T-helper 22 cell (primary cell): ENCODE measurements around the gene MYO1H.
"Not testable (repeated sequence)": the region's sequence is repeated elsewhere in the genome, so short reads cannot be mapped to it uniquely, and the experiment has no call there.

Experiments used
- DNase-seq: peaks from one replicate; pipeline ENCODE4 v3.0.0-alpha.2; 2020; ENCODE audit warnings: low read depth

Gene MYO1H, protein sequence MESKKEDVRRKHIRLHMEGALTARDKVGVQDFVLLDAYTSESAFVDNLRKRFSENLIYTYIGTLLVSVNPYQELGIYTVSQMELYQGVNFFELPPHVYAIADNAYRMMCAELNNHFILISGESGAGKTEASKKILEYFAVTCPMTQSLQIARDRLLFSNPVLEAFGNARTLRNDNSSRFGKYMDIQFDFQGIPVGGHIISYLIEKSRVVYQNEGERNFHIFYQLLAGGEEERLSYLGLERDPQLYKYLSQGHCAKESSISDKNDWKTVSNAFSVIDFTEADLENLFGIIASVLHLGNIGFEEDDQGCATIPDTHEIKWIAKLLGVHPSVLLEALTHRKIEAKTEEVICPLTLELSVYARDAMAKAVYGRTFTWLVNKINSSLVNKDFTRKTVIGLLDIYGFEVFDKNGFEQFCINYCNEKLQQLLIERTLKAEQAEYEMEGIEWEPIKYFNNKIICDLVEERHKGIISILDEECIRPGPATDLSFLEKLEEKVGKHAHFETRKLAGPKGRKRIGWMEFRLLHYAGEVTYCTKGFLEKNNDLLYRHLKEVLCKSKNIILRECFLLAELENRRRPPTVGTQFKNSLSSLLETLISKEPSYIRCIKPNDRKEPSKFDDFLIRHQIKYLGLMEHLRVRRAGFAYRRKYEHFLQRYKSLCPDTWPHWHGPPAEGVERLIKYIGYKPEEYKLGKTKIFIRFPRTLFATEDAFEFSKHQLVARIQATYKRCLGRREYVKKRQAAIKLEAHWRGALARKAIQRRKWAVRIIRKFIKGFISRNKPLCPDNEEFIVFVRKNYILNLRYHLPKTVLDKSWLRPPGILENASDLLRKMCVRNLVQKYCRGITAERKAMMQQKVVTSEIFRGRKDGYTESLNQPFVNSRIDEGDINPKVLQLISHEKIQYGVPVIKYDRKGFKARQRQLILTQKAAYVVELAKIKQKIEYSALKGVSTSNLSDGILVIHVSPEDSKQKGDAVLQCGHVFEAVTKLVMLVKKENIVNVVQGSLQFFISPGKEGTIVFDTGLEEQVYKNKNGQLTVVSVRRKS

DNA sequence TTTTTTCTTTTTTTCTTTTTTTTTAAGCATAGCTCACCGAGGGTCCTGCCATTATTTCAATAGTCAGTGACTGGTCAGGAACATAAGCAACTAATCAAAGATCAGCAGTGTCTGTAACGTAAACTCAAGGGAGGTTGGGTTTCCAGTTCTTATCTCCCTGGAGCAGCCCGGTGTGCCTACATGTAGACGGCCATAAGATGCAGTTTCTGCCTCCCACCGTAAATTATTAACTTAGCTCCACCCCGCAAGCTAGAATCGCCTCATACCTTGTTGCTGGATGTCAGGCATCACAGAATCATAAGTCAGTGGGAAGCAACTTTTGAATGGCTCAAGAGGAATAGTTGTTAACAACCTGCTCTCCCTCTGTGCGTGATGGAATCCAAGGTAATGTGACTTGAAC lies at the start of gene MYO1H:
MYO1H (plus strand) TSS at position 312 of the 400 bp plus-strand sequence; CDS start at position 373, 61 bp downstream.
- no peak for DNase-seq

DNA sequence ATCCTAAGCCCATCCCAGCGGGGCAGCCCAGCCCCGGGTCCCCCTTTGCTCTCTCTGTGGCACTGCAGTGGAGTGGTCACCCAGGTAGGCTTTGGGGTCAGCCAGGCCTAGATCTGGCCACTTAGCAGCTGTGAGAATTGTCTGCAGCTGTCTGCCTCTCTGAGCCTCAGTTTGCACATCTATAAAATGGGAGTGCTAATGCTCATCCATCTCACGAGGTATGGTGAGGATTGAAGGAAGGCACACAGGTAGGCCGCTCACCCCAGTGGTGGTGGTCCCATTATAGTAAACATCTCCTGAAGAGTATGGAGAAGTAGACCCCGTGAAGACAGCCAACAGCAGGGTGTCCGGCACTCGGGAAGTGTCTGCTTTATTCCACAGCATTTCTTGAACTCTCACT lies 47.9 kb upstream of the MYO1H start:
- no peak for DNase-seq

DNA sequence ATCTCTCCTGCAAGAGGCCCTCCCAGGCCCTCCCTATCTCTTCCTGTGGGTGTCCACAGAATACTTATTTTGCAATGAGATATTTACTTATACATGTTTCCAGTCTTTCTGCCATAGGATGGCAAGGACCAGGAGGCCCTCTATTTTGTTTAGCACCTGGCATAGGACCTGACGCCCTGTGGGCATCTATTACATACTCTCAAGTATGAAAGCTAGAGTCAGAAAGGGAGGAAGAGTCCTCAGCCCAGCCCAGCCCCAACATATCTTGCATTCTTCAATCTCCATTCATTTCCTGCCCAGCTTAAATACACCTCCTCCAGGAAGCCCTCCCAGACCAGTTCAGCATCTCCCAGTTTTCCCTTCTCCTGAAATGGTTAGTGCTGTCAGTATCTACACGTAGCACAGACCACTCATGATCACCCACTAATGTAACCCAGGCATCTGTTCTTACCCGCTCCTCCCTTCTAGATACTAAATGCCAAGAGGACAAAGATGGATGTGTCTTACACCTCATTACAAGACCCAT lies 46.0 kb upstream of the MYO1H start:
- DNase-seq: no peak

DNA sequence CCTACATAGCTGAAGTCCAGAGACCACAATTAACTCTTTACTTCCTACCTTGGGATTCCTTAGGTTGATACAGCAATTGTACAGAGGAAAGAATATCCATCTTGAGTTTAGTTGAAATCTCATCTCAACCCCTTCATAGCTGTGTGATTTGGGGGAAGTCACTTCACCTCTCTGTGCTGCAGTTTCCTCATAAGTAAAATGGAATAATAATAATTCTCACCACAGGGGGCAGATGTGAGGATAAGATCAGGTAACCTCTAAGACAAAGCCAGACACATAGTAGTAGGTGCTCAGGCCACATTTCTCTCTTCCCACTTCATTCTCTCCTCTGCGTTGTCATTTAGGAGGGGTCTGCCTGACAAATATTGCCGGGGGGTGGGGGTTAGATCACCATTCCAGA lies 45.3 kb upstream of the MYO1H start:
- no peak for DNase-seq

DNA sequence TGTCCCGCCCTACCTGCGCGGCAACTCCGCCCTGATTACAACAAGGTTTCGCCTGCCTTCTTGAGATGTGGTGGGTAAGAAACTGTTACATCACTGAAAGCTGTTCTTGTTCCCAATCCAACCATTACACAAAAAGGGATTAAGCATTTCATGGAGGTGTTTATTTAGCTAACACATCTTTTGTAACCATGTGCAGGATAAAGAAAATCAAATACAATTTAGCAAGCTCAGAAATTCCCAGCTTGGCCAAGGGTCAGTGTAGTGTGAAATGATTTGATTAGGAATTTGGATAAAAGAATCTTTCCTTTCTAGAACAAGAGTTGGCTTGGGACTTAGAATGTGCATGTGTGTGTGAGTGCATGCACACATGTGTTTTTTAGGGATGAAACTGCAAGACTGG lies 44.9 kb upstream of the MYO1H start:
- DNase-seq: no peak

DNA sequence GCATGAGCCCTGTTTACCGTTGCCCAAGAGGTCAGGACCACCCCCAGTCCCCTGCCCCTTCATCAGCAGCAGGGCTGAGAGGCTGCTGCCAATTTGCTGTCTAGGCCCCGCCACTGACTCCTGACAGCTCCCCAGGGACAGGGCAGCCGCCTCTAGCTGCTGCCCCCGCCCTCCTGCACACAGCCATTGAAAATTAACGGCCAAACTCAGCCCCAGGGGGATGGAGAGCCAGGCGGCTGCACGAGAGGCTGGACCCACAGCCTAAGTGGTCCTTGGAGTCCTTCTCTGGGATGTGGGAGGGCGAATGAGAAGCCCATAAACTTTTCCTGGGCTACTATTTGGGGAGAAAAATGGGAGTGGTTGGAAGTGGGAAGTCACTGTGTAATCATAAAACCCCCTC lies 43.2 kb upstream of the MYO1H start:
- no peak for DNase-seq

DNA sequence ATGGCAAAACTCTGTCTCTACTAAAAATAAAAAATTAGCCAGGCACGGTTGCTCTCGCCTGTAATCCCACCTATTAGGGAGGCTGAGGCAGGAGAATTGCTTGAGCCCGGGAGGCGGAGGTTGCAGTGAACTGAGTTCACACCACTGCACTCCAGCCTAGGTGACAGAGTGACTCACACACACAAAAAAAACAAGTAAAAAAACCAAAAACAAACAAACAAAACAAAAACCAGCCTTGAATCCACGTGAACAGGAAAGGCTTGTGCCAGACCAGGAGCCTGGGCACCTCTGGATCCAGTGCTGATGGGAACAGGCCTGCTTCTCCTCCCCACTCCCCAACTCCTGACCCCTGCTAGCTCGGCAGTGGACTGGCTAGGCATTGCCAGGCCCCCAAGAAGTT lies 42.2 kb upstream of the MYO1H start:
- no peak for DNase-seq

DNA sequence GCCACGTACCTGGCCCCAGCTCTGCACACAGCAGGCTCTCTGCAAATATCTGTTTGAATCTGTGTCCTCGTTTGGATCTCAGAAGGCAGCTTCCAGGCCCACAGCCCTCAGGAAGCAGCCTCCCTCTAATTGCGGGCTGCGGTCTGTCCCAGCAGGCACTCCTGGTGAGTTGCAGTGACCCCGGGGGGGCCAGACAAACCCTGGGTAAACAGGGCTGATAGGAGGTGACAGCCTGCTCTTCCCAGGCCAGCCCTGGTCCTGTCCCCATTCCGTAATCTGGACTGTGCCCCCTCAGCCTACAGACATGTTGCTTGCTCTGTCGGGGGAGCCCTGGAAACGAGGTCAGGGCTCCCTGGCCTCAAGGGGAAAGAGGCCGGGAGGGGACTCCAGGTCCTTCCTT lies 40.6 kb upstream of the MYO1H start:
- DNase-seq: no peak

DNA sequence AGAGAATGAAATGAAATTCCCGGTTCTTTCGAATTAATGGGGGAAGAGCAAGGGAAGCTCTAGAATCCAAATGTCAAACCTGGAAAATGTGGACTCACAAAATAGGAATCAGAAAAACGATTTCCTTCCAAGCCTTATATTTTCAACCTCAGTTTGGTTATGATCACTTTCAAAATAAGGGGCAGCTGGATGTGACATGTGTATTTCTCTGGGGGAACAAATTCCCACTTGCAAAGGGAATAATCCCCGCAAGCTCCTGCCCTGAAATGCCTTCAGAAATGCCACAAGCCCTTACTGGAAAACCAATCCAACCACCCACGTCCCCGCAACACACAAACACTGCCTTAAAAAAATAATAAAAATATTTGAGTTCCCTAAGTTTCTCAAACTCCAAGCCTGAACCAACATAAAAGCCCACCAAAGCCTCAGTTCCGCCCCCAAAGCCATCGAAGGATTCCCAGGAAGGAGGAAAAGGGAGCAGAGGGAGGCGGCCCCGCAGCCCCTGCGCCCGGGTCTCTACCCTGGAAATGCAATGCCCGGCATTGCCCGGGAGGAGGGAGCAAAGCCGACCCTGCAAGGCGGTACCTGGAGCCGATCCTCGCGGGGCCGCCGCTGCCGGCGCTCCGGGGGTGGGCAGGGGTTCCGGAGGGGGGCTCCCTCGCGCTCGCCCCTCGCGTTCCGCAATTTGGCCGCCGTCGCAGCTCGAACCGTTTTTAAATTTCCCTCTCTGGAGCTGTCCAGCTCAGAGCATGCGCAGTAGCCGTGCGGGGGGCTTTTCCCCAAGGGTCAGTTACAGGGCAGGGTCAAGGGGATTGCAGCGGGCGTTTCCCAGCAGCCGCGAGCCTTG lies 38.9 kb upstream of the MYO1H start, which contains the start of gene FOXN4:
FOXN4 (minus strand) TSS at position 751 of the 847 bp plus-strand sequence. CDS start 963 bp downstream, outside the sequence.
- no peak for DNase-seq

DNA sequence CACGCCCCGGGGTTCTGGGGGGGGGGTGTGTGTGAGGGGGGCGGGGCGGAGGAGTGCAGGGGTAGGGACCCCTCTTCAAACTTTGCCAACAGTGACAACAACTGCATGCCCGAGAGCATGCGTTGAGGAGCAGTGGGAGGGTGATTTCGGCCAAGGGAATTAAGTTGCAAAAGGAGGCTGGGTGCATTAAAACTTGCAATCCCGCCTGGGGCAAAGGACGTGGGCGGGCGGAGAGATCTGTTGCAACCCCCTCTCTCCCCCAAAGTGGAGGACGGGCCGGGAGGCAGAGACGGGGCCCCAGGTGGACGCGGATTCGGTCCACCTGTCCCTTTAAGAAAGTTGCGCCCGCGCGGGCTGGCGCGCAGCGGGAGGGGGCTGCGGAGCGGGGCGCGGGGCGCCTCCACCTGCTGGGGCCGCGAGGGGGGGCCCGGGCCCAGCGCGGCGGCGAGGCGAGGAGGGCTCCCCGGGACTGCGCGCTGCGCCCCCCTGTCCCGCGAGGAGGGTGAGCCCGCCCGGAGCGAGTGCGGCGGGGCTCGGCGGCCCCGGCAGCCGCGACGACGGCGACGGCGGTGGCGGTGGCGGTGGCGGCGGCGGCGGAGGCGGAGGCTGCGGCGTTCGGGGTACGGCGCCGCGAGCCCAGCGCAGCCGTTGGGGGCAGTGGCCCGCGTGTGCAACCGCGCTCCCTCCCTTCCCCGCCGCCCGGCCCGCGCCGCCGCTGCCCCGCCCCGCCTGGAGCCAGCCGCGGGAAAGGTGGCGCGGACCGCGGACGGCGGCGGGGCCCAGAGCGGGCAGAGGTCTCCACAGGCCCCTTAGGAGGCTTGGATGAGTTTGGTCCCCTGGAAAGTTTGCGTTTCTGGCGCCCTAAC lies 38.1 kb upstream of the MYO1H start:
- DNase-seq: no peak

DNA sequence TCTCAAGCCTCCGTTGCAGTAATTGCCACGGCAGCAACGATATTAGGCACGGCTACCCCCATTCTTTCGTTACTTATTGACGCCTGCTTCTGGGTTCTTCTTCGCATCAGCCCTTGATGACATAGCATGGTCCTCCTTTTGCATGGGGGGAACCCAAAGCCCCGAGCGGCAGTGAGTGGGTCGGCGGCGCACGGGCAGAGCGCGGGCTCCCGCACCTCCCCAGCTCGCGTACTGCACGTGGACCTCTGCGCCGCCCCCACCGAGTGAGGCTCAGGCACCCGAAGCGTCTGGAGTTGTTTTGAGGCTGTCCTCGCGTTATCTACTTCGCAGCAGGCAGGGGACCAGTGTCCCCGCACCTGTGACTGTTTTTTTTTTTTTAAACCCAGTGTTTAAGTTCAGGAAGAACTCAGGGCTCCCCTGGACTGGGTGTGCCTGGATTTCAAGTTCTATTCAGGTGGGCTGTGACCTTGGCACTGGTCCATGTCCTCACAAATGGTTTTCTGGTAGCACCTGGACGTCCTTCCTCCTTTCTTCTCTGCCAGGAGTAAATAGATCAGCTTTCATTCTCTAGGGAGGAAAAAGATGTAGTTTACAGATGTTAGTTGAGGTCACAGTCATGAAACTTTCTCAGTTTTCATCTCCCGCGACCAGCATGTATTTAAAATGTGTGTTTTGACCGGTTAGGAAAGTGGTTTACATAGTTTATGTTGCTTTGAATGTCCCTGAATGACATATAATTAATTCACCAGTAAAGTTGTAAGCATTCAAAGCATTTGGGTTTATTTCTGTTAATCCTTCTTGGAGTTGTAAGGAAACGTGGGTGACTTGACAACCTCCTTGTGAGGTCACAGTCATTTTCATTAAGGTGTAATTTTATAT lies 37.2 kb upstream of the MYO1H start:
- DNase-seq: no peak

DNA sequence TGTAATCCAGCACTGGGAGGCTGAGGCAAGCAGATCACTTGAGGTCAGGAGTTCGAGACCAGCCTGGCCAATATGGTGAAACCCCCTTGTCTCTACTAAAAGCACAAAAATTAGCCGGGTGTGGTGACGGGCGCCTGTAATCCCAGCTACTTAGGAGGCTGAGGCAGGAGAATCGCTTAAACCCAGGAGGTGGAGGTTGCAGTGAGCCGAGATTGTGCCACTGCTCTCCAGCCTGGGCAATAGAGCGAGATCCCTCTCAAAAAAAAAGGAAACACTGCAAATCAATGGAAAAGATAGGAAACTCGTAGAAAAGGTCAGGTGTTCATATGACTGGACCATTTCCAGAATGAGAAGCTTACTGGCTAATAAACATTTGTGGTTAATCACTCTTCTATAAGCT lies 26.4 kb upstream of the MYO1H start:
- DNase-seq: not testable (repeated sequence)

DNA sequence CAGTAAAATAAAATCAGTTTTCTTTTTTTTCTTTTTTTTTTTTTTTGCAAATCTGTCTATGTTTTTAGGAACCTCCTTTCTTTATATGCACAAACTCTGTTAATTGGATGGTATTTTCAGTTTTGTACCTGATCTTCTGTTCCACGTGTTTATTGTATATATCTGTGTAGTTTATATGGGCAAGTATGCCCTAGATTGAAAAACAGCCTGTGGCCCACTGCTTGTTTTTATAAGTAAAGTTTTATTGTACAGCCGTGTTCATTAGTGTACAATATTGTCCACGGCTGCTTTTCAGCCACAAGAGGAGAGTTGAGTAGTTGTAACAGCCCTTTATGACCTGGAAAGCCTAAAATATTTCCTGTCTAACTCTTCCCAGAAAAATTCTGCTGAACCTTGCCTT lies 18.7 kb upstream of the MYO1H start:
- no peak for DNase-seq

DNA sequence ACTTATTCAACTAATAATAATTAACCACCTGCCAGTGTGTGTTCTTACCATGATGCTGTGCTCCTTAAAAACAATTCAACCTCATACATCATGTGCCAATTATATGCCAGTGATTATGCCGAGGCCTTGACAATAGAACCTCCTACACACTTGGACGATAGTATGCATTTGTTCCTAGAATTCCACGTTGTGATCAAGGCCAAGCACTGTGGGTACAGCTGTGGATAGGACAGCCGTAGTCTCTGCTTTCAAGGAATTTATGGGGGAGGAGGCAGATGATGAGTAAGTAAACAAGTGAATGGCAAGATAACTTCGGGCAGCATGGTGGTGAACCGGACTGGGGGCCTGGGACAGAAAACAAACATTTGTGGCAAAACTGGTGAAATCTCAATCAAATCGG lies 18.0 kb upstream of the MYO1H start:
- no peak for DNase-seq

DNA sequence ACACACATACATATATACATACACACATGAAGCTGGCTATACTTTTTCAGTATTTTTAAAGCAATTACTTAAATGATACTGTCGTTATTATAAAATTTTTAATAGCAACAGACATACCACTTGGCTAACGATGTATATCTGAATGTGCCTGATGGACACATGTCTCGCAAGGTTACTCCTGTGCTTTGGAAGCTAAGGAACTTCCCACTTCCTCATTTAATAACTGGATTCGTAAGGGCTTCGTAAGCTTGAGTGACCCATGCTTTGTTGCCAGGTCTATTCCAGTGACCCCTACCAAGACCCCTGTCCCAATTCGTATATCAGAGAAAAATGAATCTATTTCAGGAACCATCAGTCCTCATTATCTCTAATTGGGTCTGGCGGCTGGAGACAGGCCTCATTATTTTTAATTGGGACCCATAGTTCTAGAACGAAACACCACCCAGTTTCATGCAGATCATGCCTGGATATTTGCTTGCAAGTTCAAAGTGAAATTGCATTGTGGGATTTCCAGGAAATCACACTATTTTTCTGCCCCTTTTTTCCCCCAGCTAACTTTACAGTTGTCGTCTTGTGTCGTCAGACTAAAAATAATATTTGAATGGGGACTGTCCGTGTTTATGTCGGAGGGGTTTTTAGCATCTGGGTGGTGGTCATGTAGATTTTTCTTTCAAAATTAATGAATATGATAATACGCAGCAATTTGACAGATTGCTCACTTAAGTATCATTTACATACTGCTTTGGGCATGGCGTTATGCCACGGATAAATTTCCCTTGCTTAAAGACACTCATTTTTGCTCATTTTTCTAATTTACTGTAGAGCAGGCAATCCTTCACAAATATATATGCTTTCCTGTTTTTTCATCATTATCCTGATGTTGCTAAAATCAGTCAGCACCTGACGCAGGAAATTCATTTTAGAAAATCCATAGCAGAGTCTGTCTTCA lies 17.1 kb upstream of the MYO1H start:
- no peak for DNase-seq

DNA sequence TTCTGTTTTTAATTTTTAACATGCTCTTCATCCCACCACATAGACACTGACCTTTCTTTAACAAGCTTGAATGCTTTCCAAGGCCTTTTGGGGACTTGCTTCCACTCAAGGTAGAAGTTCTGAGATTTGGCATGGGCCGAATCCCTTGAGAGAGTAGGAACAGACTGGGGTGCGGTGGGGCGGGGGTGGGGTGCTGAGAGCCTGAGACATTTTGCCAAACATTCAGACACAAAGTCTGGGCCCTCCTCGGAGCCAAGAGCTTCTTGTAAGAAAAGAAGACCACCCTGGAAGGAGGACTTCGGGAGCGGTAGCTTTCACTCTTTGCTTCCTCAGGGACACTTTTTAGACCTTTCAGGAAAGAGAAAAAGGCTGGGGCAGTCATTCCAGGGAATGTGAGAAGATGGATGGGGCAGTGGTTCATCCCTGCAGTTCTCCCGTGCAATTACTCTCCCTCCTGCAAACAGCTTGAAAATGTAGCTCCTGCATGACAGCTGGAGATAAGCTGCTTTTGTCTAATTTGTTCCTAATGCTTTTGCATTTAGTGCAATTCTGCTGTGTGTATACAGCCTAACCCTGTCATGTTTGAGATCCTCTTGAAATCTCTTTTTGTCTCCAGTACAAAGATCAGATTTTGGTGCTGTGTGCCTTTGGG lies 16.3 kb upstream of the MYO1H start:
- DNase-seq: no peak

DNA sequence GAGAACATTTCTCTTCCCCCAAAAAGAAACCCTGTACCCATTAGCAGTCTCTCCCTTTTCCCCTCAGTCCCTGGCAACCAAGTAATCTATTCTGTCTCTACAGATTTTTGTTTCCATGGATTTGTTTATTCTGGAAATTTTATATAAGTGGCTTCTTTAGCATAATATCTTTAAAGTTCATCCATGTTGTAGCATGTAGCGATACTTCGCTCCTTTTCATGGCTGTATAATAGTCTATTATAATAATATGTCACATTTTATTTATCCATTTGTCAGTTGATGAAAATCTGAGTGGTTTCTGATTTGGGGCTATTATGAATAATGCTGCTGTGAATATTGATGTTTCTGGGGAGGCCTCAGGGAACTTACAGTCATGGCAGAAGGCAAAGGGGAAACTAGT lies 12.8 kb upstream of the MYO1H start:
- DNase-seq: no peak

DNA sequence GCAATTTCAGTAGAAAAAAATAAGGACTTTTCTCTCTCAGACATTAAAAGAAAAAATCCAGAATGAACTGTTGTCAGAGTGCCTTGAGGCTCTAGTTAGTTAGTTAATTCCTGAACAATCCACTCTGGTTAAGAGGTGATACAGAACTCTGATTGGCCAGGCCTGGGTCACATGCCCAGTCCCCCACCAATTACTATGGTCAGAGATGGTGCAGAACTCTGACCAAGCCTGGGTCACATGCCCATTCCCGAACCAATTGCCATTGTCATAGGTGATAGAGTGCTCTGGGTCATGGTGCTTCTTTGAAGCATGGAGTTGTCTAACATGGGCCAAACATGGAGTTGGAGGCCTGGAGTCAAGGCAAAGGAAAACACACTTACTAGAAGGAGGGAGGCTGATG lies 11.1 kb upstream of the MYO1H start:
- no peak for DNase-seq
